ENCODE measurements around the gene ENTPD2.

DNA sequence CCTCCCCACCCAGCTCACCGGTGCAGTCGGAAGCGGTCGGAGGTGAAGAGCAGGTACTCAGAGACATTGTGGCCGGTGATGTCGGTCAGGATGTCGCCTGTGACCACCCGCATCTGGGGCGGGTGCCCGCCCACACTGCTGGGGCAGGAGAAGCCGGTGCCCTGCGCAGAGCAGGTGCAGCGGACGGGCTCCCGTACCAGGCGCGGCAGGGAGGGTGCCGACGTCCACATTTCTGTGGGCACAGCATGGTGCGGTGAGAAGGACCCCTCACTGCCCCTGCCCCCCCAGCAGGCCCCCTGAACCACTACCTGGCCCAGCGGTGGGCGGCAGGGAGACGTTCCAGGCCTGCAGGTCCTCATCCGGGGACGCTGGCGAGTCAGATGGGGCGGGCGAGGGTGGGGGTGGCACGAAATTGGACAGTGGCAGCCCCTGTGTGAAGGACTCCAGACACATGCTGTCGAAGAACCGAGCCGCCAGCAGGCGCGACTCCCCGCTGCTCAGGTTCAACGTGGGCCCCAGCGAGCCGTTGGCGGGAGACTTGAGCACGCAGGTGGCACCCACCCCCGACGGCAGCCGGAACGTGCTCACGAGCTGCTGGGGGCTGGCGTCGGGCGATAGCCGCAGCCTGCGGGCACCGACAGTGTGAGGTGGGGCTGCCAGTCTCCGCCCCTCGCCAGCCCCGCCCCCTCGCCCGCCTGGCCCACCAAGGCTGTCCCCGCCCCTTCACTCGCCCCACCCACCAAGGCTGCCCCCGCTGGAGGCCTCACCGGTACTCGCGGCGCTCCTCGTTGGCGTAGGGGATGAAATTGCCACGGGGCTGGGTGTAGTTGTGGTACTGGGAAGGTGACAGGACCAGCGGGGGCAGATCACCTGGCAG lies 40.9 kb downstream of the ENTPD2 start:
- TF ChIP-seq, protein P1, sequence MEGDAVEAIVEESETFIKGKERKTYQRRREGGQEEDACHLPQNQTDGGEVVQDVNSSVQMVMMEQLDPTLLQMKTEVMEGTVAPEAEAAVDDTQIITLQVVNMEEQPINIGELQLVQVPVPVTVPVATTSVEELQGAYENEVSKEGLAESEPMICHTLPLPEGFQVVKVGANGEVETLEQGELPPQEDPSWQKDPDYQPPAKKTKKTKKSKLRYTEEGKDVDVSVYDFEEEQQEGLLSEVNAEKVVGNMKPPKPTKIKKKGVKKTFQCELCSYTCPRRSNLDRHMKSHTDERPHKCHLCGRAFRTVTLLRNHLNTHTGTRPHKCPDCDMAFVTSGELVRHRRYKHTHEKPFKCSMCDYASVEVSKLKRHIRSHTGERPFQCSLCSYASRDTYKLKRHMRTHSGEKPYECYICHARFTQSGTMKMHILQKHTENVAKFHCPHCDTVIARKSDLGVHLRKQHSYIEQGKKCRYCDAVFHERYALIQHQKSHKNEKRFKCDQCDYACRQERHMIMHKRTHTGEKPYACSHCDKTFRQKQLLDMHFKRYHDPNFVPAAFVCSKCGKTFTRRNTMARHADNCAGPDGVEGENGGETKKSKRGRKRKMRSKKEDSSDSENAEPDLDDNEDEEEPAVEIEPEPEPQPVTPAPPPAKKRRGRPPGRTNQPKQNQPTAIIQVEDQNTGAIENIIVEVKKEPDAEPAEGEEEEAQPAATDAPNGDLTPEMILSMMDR (IDR thresholded peaks at IDR 0.05 in 2 of 3, conservative IDR thresholded peaks at IDR 0.05 in 1 of 3; ENCODE audit: control insufficient read depth in 2 of 3, extremely low read depth in 1 of 3, insufficient read depth in 1 of 3, low read depth in 3 of 3, low read length in 3 of 3) = no peak
- TF ChIP-seq EZH2 (IDR thresholded peaks at IDR 0.05; ENCODE audit: borderline replicate concordance, control insufficient read depth, low read depth, low read length) = no peak
- no peak for TF ChIP-seq MYC (IDR thresholded peaks at IDR 0.05; ENCODE audit: insufficient read depth, insufficient read length, insufficient replicate concordance, low read length, severe bottlenecking)
- TF ChIP-seq ZNF24 (IDR thresholded peaks at IDR 0.05) = no peak
- no peak for TF ChIP-seq POLR2AphosphoS5 (IDR thresholded peaks at IDR 0.05; ENCODE audit: low read length)
- no peak for TF ChIP-seq MAX (IDR thresholded peaks at IDR 0.05; ENCODE audit: low read depth, low read length)
- no peak for TF ChIP-seq POLR2A (IDR thresholded peaks at IDR 0.05; ENCODE audit: low read depth, low read length)
- no peak for TF ChIP-seq SREBF1 (IDR thresholded peaks at IDR 0.05; ENCODE audit: low read length)
